IPS DF 6.9 (cell line): Measurements from ENCODE around the gene TRMT10B.
A peak's percentile ranks its signal among the peaks of the same experiment; 100 is the strongest.

Experiments
- DNase-seq: peaks from one replicate; pipeline ENCODE4 v3.0.0-alpha.2; 2013; ENCODE audit warnings: low read depth, low spot score
- H3K27ac ChIP-seq: one replicate; pipeline ENCODE4 v1.5.1; 2013; ENCODE audit warnings: low read length, control low read depth
- H3K27me3 ChIP-seq: 2 replicates; pipeline ENCODE4 v1.6.1; 2013; ENCODE audit warnings: mild to moderate bottlenecking, low read length; ENCODE audit not compliant: control insufficient read depth, insufficient read depth
- H3K36me3 ChIP-seq: 2 replicates; pipeline ENCODE4 v1.6.1; 2013; ENCODE audit warnings: low read length; ENCODE audit not compliant: control insufficient read depth, insufficient read depth
- H3K4me1 ChIP-seq: 2 replicates; pipeline ENCODE4 v1.6.1; 2013; ENCODE audit warnings: low read length; ENCODE audit not compliant: control insufficient read depth, insufficient read depth
- H3K4me3 ChIP-seq: 2 replicates; pipeline ENCODE4 v1.5.1; 2013; ENCODE audit warnings: mild to moderate bottlenecking, low read length
- H3K9me3 ChIP-seq: 2 replicates; pipeline ENCODE4 v1.6.1; 2013; ENCODE audit warnings: low read length, inconsistent platforms; ENCODE audit not compliant: control insufficient read depth, insufficient read depth
- WGBS: extraction: QIAGEN DNeasy Blood & Tissue Kit; methylation state at CpG from one replicate; pipeline ENCODE4 v1.1.7; 2013; ENCODE audit warnings: mixed read lengths, missing lambda C conversion rate; ENCODE audit not compliant: insufficient read length, insufficient coverage; 5-methylcytosine and 5-hydroxymethylcytosine counted together

TRMT10B gene

GRCh38 chr9:37775216-37775919 lies 21.8 kb downstream of the TRMT10B start:
- no peaks in the 10 kb centered on the region for H3K9me3 ChIP-seq
- no peak overlapping the region for H3K27ac ChIP-seq
- WGBS: no CpG with 5 or more reads among the region's 1 CpG
- no peaks in the 10 kb centered on the region for H3K27me3 ChIP-seq
- peaks cover 8% of the 10 kb centered on the region; the same call in 1 of the 2 replicates for H3K36me3 ChIP-seq
- no peak for DNase-seq
- H3K4me3 ChIP-seq: no peak overlapping the region
- no peaks in the 10 kb centered on the region for H3K4me1 ChIP-seq

- Histone ChIP-seq H3K4me3 (no peak overlapping the region), H3K9me3 (no peaks in the 10 kb centered on the region), H3K27ac (no peak overlapping the region), H3K36me3 (peaks cover 11% of the 10 kb centered on the region; the same call in 1 of the 2 replicates), H3K4me1 (no peaks in the 10 kb centered on the region), H3K27me3 (no peaks in the 10 kb centered on the region)
- no CpG with 5 or more reads among the region's 5 CpGs for WGBS
- DNase-seq: no peak
Measured at GRCh38 chr9:37776328-37776727, 22.7 kb downstream of the TRMT10B start.

- no peak for DNase-seq
- H3K27me3 ChIP-seq: no peaks in the 10 kb centered on the region
- H3K4me1 ChIP-seq: no peaks in the 10 kb centered on the region
- H3K9me3 ChIP-seq: no peaks in the 10 kb centered on the region
- H3K27ac ChIP-seq: no peak overlapping the region
- no CpG with 5 or more reads among the region's 2 CpGs for WGBS
- peaks cover 14% of the 10 kb centered on the region; the same call in 1 of the 2 replicates for H3K36me3 ChIP-seq
- no peak overlapping the region for H3K4me3 ChIP-seq
Measured at GRCh38 chr9:37778534-37778933, 24.9 kb downstream of the TRMT10B start.

- Histone ChIP-seq H3K9me3 (no peaks in the 10 kb centered on the region), H3K4me3 (peak overlapping the region; percentile 97), H3K4me1 (no peaks in the 10 kb centered on the region), H3K27me3 (no peaks in the 10 kb centered on the region), H3K36me3 (peaks cover 6% of the 10 kb centered on the region; the same call in 1 of the 2 replicates), H3K27ac (no peak overlapping the region)
- DNase-seq: no peak
- WGBS: no CpG with 5 or more reads among the region's 6 CpGs
Measured at GRCh38 chr9:37784291-37784615, 30.6 kb downstream of the TRMT10B start.

GRCh38 chr9:37784616-37785483 lies 31.2 kb downstream of the TRMT10B start, which contains the start of gene EXOSC3:
TSS of gene EXOSC3 (minus strand) at chr9:37785064. CDS start at chr9:37785044, 20 bp downstream.
- no CpG with 5 or more reads among the region's 73 CpGs for WGBS
- H3K36me3 ChIP-seq: peaks cover 6% of the 10 kb centered on the region; the same call in 1 of the 2 replicates
- no peaks in the 10 kb centered on the region for H3K4me1 ChIP-seq
- no peaks in the 10 kb centered on the region for H3K27me3 ChIP-seq
- H3K9me3 ChIP-seq: no peaks in the 10 kb centered on the region
- peak within 1 kb of the TSS; percentile 97 for H3K4me3 ChIP-seq
- DNase-seq: peak; percentile 84
- H3K27ac ChIP-seq: no peak within 1 kb of the TSS

- Histone ChIP-seq H3K4me1 (no peaks in the 10 kb centered on the region), H3K27ac (no peak overlapping the region), H3K4me3 (no peak overlapping the region), H3K27me3 (no peaks in the 10 kb centered on the region), H3K36me3 (peaks cover 2% of the 10 kb centered on the region; the same call in 1 of the 2 replicates), H3K9me3 (no peaks in the 10 kb centered on the region)
- no CpG with 5 or more reads among the region's 45 CpGs for WGBS
- DNase-seq: no peak
Measured at GRCh38 chr9:37787059-37787458, 33.5 kb downstream of the TRMT10B start.

- no peaks in the 10 kb centered on the region for H3K4me1 ChIP-seq
- no peak overlapping the region for H3K4me3 ChIP-seq
- H3K36me3 ChIP-seq: no peaks in the 10 kb centered on the region
- H3K27ac ChIP-seq: no peak overlapping the region
- no peaks in the 10 kb centered on the region for H3K9me3 ChIP-seq
- no CpG with 5 or more reads among the region's 6 CpGs for WGBS
- H3K27me3 ChIP-seq: no peaks in the 10 kb centered on the region
- no peak for DNase-seq
Measured at GRCh38 chr9:37788332-37788731, 34.7 kb downstream of the TRMT10B start.

- H3K4me3 ChIP-seq: no peak overlapping the region
- H3K4me1 ChIP-seq: no peaks in the 10 kb centered on the region
- no peak for DNase-seq
- WGBS: no CpG with 5 or more reads among the region's 2 CpGs
- H3K27ac ChIP-seq: no peak overlapping the region
- no peaks in the 10 kb centered on the region for H3K9me3 ChIP-seq
- no peaks in the 10 kb centered on the region for H3K36me3 ChIP-seq
- H3K27me3 ChIP-seq: no peaks in the 10 kb centered on the region
Measured at GRCh38 chr9:37790096-37790495, 36.5 kb downstream of the TRMT10B start.

- H3K4me3 ChIP-seq: no peak overlapping the region
- H3K9me3 ChIP-seq: no peaks in the 10 kb centered on the region
- no peaks in the 10 kb centered on the region for H3K36me3 ChIP-seq
- no CpG with 5 or more reads among the region's 5 CpGs for WGBS
- DNase-seq: no peak
- H3K4me1 ChIP-seq: no peaks in the 10 kb centered on the region
- no peaks in the 10 kb centered on the region for H3K27me3 ChIP-seq
- no peak overlapping the region for H3K27ac ChIP-seq
Measured at GRCh38 chr9:37792122-37792521, 38.5 kb downstream of the TRMT10B start.

- Histone ChIP-seq H3K4me1 (no peaks in the 10 kb centered on the region), H3K27me3 (no peaks in the 10 kb centered on the region), H3K9me3 (no peaks in the 10 kb centered on the region), H3K4me3 (no peak overlapping the region), H3K27ac (no peak overlapping the region), H3K36me3 (no peaks in the 10 kb centered on the region)
- no CpG with 5 or more reads among the region's 2 CpGs for WGBS
- no peak for DNase-seq
Measured at GRCh38 chr9:37796232-37796631, 42.6 kb downstream of the TRMT10B start.
